HepG2 (cell line): ENCODE results near the gene VPS13D. TPM values are rescaled to one million over a fixed set of nuclear protein-coding genes. Genes with fewer than 3 reads are reported as not detected.

ENCODE experiments used
- ASH2L ChIP-seq: fragments of 300-600, 200-600 bp; sonication (generic); IDR thresholded peaks from 2 replicates; pipeline ENCODE4 v1.7.0; 2017; ENCODE audit warnings: low read depth, mild to moderate bottlenecking, moderate library complexity, mixed read lengths, low read length; ENCODE audit not compliant: insufficient read length
- BHLHE40 ChIP-seq: IDR thresholded peaks from 2 replicates; pipeline ENCODE4 v1.6.1; 2011; ENCODE audit warnings: low read length, improper control_type of control experiment
- CBX5 ChIP-seq: sonication (generic); formaldehyde crosslinking; IDR thresholded peaks from 2 replicates; pipeline ENCODE4 v1.4.0; 2020; ENCODE audit warnings: missing genetic modification reagents, borderline replicate concordance
- EHMT2 ChIP-seq: fragments of 200-600 bp; sonication (generic); IDR thresholded peaks from 2 replicates; pipeline ENCODE4 v1.7.0; 2017; ENCODE audit warnings: antibody characterized with exemption, low read depth, low read length, borderline replicate concordance
- FOSL2 ChIP-seq: sonication (generic); formaldehyde crosslinking; IDR thresholded peaks from 2 replicates; pipeline ENCODE4 v1.4.0; 2020; ENCODE audit warnings: missing genetic modification reagents
- GLI4 ChIP-seq: sonication (generic); formaldehyde crosslinking; IDR thresholded peaks from 2 replicates; pipeline ENCODE4 v1.5.1; 2020; ENCODE audit warnings: missing genetic modification reagents, mild to moderate bottlenecking, moderate library complexity, borderline replicate concordance
- HDAC1 ChIP-seq: sonication (generic); formaldehyde crosslinking; IDR thresholded peaks from 2 replicates; pipeline ENCODE4 v1.5.1; 2020; ENCODE audit warnings: mild to moderate bottlenecking, missing genetic modification reagents
- JUN ChIP-seq: sonication (generic); formaldehyde crosslinking; IDR thresholded peaks from 2 replicates; pipeline ENCODE4 v1.4.0; 2020; ENCODE audit warnings: mild to moderate bottlenecking, missing genetic modification reagents
- NR2F2 ChIP-seq: IDR thresholded peaks from 2 replicates; pipeline ENCODE4 v1.6.1; 2012; ENCODE audit warnings: low read depth, inconsistent platforms, borderline replicate concordance
- ZBTB3 ChIP-seq: sonication (generic); formaldehyde crosslinking; IDR thresholded peaks from 2 replicates; pipeline ENCODE4 v1.4.0; 2020; ENCODE audit warnings: low read depth, mild to moderate bottlenecking, moderate library complexity, missing genetic modification reagents, borderline replicate concordance
- ZNF430 ChIP-seq: sonication (generic); formaldehyde crosslinking; IDR thresholded peaks from 2 replicates; pipeline ENCODE4 v1.9.0; 2021; ENCODE audit warnings: mild to moderate bottlenecking, missing genetic modification reagents
- ZNF768 ChIP-seq: sonication (generic); formaldehyde crosslinking; IDR thresholded peaks from 2 replicates; pipeline ENCODE4 v1.4.0; 2020; ENCODE audit warnings: missing genetic modification reagents
- polyA plus RNA-seq, 8 experiments: library from polyadenylated mRNA; depleted of rRNA in 3 of 8; stranded (reverse) in 7 of 8; unstranded in 1 of 8; fragments of >200 nt; fragmentation: Illumina TruSeq in 4 of 8; extraction: Trizol in 4 of 8; gene quantifications; 2 replicates each; pipeline versions ENCODE4 v1.2.1 to v1.2.3, GENCODE V29; 2011 to 2016; ENCODE audit warnings: low read depth in 4 of 8, missing spikeins in 1 of 8, mixed read lengths in 1 of 8; ENCODE audit not compliant: insufficient read depth in 1 of 8
- total RNA-seq, 5 experiments: library from RNA; depleted of rRNA; stranded (reverse); fragments of >200 nt; fragmentation: Illumina TruSeq; extraction: Trizol; gene quantifications; 2 replicates each; pipeline ENCODE4 v1.2.3, GENCODE V29; 2016; ENCODE audit warnings: low read depth in 1 of 5
- TF ChIP-seq, protein P1 (sequence below): sonication (generic); formaldehyde crosslinking; IDR thresholded peaks from 2 replicates; pipeline ENCODE4 v1.4.0; 2020; ENCODE audit warnings: mild to moderate bottlenecking, low read depth, missing genetic modification reagents
- TF ChIP-seq, protein P2 (sequence below): sonication (generic); formaldehyde crosslinking; conservative IDR thresholded peaks from 2 replicates; pipeline ENCODE4 v1.4.0; 2020; ENCODE audit warnings: mild to moderate bottlenecking, missing genetic modification reagents, moderate library complexity
- TF ChIP-seq, protein P3 (sequence below): sonication (generic); formaldehyde crosslinking; IDR thresholded peaks from 2 replicates; pipeline ENCODE4 v1.4.0; 2020; ENCODE audit warnings: missing genetic modification reagents
- TF ChIP-seq, protein P4 (sequence below): sonication (generic); formaldehyde crosslinking; IDR thresholded peaks from 2 replicates; pipeline ENCODE4 v1.4.0; 2020; ENCODE audit warnings: mild to moderate bottlenecking, missing genetic modification reagents

VPS13D gene
- total and polyA plus RNA-seq, 2 of the 13 experiments (the other 11 are each of a cell fraction or from before 2014, with no cell fraction given) = 8.6 to 13.9 TPM

DNA sequence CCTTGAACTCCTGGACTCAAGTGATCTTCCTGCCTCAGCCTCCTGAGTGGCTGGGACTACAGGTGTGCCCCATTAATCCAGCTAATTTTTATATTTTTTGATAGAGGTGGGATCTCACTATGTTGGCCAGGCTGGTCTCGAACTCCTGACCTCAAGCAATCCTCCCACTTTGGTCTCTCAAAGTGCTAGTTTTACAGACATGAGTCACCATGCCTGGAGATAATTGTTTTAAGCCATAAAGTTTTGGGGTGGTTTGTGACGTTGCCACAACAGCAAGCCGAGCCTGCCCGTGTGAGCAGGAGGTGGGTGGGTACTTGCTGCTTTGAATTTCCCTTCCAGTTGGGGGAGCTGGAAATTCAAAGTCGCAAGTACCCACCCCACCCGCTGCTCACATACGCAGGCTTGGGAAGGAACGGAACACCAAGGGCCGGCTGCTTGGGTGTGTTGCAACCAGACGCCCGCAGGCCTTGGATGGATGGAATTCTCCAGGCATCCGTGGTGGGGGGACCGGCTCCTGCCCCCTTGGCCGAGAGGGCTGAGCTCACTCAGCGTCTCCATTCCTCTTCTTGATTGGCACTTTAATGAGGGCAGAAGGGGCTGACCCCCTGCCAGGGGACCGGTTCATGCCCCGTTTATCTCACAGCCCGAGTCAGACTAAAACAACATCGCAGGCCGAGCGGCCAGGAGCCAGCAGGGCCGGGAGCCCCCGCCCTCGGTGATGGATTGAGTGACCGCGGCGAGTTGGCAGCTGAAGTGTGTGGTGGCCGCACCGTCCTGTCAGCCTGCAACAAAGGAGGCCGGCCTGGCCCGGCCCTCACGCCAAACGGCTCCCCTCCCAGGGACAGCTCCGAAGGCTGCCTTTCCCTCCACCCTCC lies 310.1 kb downstream of the VPS13D start (continued):
- TF ChIP-seq, protein P1, sequence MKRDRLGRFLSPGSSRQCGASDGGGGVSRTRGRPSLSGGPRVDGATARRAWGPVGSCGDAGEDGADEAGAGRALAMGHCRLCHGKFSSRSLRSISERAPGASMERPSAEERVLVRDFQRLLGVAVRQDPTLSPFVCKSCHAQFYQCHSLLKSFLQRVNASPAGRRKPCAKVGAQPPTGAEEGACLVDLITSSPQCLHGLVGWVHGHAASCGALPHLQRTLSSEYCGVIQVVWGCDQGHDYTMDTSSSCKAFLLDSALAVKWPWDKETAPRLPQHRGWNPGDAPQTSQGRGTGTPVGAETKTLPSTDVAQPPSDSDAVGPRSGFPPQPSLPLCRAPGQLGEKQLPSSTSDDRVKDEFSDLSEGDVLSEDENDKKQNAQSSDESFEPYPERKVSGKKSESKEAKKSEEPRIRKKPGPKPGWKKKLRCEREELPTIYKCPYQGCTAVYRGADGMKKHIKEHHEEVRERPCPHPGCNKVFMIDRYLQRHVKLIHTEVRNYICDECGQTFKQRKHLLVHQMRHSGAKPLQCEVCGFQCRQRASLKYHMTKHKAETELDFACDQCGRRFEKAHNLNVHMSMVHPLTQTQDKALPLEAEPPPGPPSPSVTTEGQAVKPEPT (CRISPR knock-in tag) = no peak
- TF ChIP-seq NR2F2 = no peak
- no peak for TF ChIP-seq ZNF768 (CRISPR knock-in tag)
- TF ChIP-seq ZNF430 = no peak
- TF ChIP-seq ZBTB3 = no peak
- peak; percentile 35; the same call in 1 of the 2 replicates for TF ChIP-seq CBX5 (CRISPR knock-in tag)
- no peak for TF ChIP-seq JUN (CRISPR knock-in tag)
- TF ChIP-seq HDAC1 (CRISPR knock-in tag) = no peak
- no peak for TF ChIP-seq FOSL2 (CRISPR knock-in tag)
- TF ChIP-seq, protein P2, sequence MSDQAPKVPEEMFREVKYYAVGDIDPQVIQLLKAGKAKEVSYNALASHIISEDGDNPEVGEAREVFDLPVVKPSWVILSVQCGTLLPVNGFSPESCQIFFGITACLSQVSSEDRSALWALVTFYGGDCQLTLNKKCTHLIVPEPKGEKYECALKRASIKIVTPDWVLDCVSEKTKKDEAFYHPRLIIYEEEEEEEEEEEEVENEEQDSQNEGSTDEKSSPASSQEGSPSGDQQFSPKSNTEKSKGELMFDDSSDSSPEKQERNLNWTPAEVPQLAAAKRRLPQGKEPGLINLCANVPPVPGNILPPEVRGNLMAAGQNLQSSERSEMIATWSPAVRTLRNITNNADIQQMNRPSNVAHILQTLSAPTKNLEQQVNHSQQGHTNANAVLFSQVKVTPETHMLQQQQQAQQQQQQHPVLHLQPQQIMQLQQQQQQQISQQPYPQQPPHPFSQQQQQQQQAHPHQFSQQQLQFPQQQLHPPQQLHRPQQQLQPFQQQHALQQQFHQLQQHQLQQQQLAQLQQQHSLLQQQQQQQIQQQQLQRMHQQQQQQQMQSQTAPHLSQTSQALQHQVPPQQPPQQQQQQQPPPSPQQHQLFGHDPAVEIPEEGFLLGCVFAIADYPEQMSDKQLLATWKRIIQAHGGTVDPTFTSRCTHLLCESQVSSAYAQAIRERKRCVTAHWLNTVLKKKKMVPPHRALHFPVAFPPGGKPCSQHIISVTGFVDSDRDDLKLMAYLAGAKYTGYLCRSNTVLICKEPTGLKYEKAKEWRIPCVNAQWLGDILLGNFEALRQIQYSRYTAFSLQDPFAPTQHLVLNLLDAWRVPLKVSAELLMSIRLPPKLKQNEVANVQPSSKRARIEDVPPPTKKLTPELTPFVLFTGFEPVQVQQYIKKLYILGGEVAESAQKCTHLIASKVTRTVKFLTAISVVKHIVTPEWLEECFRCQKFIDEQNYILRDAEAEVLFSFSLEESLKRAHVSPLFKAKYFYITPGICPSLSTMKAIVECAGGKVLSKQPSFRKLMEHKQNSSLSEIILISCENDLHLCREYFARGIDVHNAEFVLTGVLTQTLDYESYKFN = no peak
- no peak for TF ChIP-seq ASH2L
- TF ChIP-seq EHMT2 = no peak
- TF ChIP-seq BHLHE40 = no peak
- TF ChIP-seq, protein P3, sequence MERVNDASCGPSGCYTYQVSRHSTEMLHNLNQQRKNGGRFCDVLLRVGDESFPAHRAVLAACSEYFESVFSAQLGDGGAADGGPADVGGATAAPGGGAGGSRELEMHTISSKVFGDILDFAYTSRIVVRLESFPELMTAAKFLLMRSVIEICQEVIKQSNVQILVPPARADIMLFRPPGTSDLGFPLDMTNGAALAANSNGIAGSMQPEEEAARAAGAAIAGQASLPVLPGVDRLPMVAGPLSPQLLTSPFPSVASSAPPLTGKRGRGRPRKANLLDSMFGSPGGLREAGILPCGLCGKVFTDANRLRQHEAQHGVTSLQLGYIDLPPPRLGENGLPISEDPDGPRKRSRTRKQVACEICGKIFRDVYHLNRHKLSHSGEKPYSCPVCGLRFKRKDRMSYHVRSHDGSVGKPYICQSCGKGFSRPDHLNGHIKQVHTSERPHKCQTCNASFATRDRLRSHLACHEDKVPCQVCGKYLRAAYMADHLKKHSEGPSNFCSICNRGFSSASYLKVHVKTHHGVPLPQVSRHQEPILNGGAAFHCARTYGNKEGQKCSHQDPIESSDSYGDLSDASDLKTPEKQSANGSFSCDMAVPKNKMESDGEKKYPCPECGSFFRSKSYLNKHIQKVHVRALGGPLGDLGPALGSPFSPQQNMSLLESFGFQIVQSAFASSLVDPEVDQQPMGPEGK (CRISPR knock-in tag) = peak; percentile 87
- TF ChIP-seq, protein P4, sequence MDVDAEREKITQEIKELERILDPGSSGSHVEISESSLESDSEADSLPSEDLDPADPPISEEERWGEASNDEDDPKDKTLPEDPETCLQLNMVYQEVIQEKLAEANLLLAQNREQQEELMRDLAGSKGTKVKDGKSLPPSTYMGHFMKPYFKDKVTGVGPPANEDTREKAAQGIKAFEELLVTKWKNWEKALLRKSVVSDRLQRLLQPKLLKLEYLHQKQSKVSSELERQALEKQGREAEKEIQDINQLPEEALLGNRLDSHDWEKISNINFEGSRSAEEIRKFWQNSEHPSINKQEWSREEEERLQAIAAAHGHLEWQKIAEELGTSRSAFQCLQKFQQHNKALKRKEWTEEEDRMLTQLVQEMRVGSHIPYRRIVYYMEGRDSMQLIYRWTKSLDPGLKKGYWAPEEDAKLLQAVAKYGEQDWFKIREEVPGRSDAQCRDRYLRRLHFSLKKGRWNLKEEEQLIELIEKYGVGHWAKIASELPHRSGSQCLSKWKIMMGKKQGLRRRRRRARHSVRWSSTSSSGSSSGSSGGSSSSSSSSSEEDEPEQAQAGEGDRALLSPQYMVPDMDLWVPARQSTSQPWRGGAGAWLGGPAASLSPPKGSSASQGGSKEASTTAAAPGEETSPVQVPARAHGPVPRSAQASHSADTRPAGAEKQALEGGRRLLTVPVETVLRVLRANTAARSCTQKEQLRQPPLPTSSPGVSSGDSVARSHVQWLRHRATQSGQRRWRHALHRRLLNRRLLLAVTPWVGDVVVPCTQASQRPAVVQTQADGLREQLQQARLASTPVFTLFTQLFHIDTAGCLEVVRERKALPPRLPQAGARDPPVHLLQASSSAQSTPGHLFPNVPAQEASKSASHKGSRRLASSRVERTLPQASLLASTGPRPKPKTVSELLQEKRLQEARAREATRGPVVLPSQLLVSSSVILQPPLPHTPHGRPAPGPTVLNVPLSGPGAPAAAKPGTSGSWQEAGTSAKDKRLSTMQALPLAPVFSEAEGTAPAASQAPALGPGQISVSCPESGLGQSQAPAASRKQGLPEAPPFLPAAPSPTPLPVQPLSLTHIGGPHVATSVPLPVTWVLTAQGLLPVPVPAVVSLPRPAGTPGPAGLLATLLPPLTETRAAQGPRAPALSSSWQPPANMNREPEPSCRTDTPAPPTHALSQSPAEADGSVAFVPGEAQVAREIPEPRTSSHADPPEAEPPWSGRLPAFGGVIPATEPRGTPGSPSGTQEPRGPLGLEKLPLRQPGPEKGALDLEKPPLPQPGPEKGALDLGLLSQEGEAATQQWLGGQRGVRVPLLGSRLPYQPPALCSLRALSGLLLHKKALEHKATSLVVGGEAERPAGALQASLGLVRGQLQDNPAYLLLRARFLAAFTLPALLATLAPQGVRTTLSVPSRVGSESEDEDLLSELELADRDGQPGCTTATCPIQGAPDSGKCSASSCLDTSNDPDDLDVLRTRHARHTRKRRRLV = no peak
- TF ChIP-seq GLI4 = no peak
